ENCODE measurements around the gene NECAB2.

The NECAB2 gene

DNA sequence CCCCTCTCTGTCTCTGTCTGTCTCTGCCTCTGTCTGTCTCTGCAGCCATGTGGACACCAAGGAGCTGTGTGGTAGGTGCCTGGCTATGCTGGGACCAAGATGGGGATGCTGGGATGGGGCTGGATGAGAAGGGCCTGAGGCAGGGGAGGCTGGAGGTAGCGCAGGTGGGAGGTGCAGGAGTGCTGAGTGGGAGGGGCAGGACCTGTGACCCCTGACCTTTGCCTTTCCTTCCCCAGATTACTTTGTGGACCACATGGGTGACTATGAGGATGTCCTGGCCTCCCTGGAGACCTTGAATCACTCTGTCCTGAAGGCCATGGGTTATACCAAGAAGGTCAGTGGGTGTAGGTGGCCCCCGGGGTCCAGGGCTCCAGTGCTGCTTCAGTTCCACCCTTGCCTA lies 12.8 kb downstream of the NECAB2 start:
- Histone ChIP-seq H3F3A (ENCODE audit: low read depth) (no peaks in the 10 kb centered on the region), H2AFZ (ENCODE audit: low read length) (no peak overlapping the region), H3K4me1 (ENCODE audit: insufficient read depth, low read length, poor library complexity, severe bottlenecking) (no peaks in the 10 kb centered on the region), H3K9me2 (replicated peaks; ENCODE audit: low read depth, low read length) (no peaks in the 10 kb centered on the region), H4K20me1 (ENCODE audit: insufficient read depth, low read length, poor library complexity, severe bottlenecking) (no peaks in the 10 kb centered on the region), H3K9me3 (ENCODE audit: insufficient read depth, low read depth, low read length) (no peaks in the 10 kb centered on the region), H3K36me3 (ENCODE audit: insufficient read depth, low read length) (no peaks in the 10 kb centered on the region), H3K4me2 (ENCODE audit: low read depth, low read length, poor library complexity, severe bottlenecking) (no peak overlapping the region), H3K9ac (ENCODE audit: low read depth, low read length, poor library complexity, severe bottlenecking) (no peak overlapping the region), H3K79me2 (ENCODE audit: insufficient read depth, low read length) (no peaks in the 10 kb centered on the region), H3K27me3 (ENCODE audit: insufficient read depth, low read length, poor library complexity, severe bottlenecking) (no peaks in the 10 kb centered on the region), H3K4me3 (ENCODE audit: low read length, poor library complexity, severe bottlenecking) (no peak overlapping the region)
- no peak for TF ChIP-seq EZH2phosphoT487 (IDR thresholded peaks at IDR 0.05; ENCODE audit: borderline replicate concordance)
- TF ChIP-seq, protein P1, sequence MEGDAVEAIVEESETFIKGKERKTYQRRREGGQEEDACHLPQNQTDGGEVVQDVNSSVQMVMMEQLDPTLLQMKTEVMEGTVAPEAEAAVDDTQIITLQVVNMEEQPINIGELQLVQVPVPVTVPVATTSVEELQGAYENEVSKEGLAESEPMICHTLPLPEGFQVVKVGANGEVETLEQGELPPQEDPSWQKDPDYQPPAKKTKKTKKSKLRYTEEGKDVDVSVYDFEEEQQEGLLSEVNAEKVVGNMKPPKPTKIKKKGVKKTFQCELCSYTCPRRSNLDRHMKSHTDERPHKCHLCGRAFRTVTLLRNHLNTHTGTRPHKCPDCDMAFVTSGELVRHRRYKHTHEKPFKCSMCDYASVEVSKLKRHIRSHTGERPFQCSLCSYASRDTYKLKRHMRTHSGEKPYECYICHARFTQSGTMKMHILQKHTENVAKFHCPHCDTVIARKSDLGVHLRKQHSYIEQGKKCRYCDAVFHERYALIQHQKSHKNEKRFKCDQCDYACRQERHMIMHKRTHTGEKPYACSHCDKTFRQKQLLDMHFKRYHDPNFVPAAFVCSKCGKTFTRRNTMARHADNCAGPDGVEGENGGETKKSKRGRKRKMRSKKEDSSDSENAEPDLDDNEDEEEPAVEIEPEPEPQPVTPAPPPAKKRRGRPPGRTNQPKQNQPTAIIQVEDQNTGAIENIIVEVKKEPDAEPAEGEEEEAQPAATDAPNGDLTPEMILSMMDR (conservative IDR thresholded peaks at IDR 0.05; ENCODE audit: low read length) = no peak

DNA sequence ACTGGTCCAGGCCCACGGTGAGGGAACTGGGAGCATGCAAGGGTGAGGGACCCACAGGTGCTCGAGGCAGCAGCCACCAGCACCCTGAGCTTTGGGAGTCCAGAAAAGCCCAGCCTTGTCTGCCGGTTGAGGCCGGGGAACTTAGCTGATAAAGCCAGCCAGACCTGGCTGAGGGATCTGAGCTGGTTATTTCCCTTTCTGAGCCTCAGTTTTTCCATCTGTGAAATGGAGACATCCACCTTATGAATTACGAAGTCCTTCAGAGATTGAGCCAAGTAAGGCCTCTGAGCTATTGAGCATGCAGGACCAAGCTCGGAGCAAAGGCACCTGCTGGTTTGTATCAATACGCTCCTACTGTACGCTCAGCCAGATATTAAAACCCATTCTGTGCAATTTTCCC lies 13.8 kb downstream of the NECAB2 start:
- Histone ChIP-seq H3K4me1 (ENCODE audit: insufficient read depth, low read length, poor library complexity, severe bottlenecking) (no peaks in the 10 kb centered on the region), H3K4me2 (ENCODE audit: low read depth, low read length, poor library complexity, severe bottlenecking) (no peak overlapping the region), H3K9me3 (ENCODE audit: insufficient read depth, low read depth, low read length) (no peaks in the 10 kb centered on the region), H3K27me3 (ENCODE audit: insufficient read depth, low read length, poor library complexity, severe bottlenecking) (no peaks in the 10 kb centered on the region), H3K79me2 (ENCODE audit: insufficient read depth, low read length) (no peaks in the 10 kb centered on the region), H2AFZ (ENCODE audit: low read length) (no peak overlapping the region), H3K4me3 (ENCODE audit: low read length, poor library complexity, severe bottlenecking) (no peak overlapping the region), H4K20me1 (ENCODE audit: insufficient read depth, low read length, poor library complexity, severe bottlenecking) (no peaks in the 10 kb centered on the region), H3K36me3 (ENCODE audit: insufficient read depth, low read length) (no peaks in the 10 kb centered on the region), H3K9ac (ENCODE audit: low read depth, low read length, poor library complexity, severe bottlenecking) (no peak overlapping the region), H3K9me2 (replicated peaks; ENCODE audit: low read depth, low read length) (no peaks in the 10 kb centered on the region), H3F3A (ENCODE audit: low read depth) (no peaks in the 10 kb centered on the region)
- TF ChIP-seq, protein P1 (conservative IDR thresholded peaks at IDR 0.05; ENCODE audit: low read length) = no peak
- no peak for TF ChIP-seq EZH2phosphoT487 (IDR thresholded peaks at IDR 0.05; ENCODE audit: borderline replicate concordance)

DNA sequence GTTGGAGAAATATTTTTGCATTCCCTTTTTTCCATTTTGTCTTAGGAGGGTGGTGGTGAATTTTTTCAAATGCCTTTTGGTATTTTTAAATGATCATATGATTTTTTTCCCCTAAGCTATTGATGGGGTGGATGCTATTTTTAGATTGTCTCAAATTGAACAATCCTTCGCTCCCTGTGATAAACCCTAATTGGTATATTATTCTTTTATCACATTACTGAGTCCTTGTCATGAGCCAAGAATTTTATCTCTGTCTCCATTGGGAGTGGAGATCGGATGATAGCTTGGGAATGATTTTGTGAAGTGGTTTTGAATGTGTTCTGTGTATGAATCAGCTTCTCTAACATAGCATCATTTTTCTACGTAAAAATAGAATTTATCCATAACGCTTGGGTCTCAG lies 15.4 kb downstream of the NECAB2 start:
- no peaks in the 10 kb centered on the region for H3K4me1 ChIP-seq (ENCODE audit: insufficient read depth, low read length, poor library complexity, severe bottlenecking)
- H3K9ac ChIP-seq (ENCODE audit: low read depth, low read length, poor library complexity, severe bottlenecking) = no peak overlapping the region
- H3K36me3 ChIP-seq (ENCODE audit: insufficient read depth, low read length) = no peaks in the 10 kb centered on the region
- no peaks in the 10 kb centered on the region for H3K79me2 ChIP-seq (ENCODE audit: insufficient read depth, low read length)
- no peaks in the 10 kb centered on the region for H3K9me2 ChIP-seq (replicated peaks; ENCODE audit: low read depth, low read length)
- TF ChIP-seq EZH2phosphoT487 (IDR thresholded peaks at IDR 0.05; ENCODE audit: borderline replicate concordance) = no peak
- TF ChIP-seq, protein P1 (conservative IDR thresholded peaks at IDR 0.05; ENCODE audit: low read length) = no peak
- no peaks in the 10 kb centered on the region for H3K27me3 ChIP-seq (ENCODE audit: insufficient read depth, low read length, poor library complexity, severe bottlenecking)
- H3K4me2 ChIP-seq (ENCODE audit: low read depth, low read length, poor library complexity, severe bottlenecking) = no peak overlapping the region
- no peaks in the 10 kb centered on the region for H4K20me1 ChIP-seq (ENCODE audit: insufficient read depth, low read length, poor library complexity, severe bottlenecking)
- no peaks in the 10 kb centered on the region for H3K9me3 ChIP-seq (ENCODE audit: insufficient read depth, low read depth, low read length)
- no peak overlapping the region for H2AFZ ChIP-seq (ENCODE audit: low read length)
- H3K4me3 ChIP-seq (ENCODE audit: low read length, poor library complexity, severe bottlenecking) = no peak overlapping the region
- no peaks in the 10 kb centered on the region for H3F3A ChIP-seq (ENCODE audit: low read depth)
